Retinal pigment epithelial cell (primary cell): Measurements from ENCODE around the gene SCT.

ENCODE experiments used
- DNase-seq: peaks from one replicate; pipeline ENCODE4 v3.0.0-alpha.2; 2010; ENCODE audit warnings: low read depth
- H3K4me3 ChIP-seq: 2 replicates; pipeline ENCODE4 v1.5.1; 2011; ENCODE audit warnings: mild to moderate bottlenecking, low read length, control low read depth, moderate library complexity
- TF ChIP-seq, protein P1 (sequence below): conservative IDR thresholded peaks from 2 replicates; pipeline ENCODE4 v1.5.1; 2011; ENCODE audit warnings: low read depth, low read length, control low read depth, inconsistent platforms

SCT gene

GRCh38 chr11:625636-626268 lies 1.2 kb downstream of the SCT start:
- DNase-seq = no peak
- H3K4me3 ChIP-seq = no peak overlapping the region
- TF ChIP-seq, protein P1, sequence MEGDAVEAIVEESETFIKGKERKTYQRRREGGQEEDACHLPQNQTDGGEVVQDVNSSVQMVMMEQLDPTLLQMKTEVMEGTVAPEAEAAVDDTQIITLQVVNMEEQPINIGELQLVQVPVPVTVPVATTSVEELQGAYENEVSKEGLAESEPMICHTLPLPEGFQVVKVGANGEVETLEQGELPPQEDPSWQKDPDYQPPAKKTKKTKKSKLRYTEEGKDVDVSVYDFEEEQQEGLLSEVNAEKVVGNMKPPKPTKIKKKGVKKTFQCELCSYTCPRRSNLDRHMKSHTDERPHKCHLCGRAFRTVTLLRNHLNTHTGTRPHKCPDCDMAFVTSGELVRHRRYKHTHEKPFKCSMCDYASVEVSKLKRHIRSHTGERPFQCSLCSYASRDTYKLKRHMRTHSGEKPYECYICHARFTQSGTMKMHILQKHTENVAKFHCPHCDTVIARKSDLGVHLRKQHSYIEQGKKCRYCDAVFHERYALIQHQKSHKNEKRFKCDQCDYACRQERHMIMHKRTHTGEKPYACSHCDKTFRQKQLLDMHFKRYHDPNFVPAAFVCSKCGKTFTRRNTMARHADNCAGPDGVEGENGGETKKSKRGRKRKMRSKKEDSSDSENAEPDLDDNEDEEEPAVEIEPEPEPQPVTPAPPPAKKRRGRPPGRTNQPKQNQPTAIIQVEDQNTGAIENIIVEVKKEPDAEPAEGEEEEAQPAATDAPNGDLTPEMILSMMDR = no peak

DNA sequence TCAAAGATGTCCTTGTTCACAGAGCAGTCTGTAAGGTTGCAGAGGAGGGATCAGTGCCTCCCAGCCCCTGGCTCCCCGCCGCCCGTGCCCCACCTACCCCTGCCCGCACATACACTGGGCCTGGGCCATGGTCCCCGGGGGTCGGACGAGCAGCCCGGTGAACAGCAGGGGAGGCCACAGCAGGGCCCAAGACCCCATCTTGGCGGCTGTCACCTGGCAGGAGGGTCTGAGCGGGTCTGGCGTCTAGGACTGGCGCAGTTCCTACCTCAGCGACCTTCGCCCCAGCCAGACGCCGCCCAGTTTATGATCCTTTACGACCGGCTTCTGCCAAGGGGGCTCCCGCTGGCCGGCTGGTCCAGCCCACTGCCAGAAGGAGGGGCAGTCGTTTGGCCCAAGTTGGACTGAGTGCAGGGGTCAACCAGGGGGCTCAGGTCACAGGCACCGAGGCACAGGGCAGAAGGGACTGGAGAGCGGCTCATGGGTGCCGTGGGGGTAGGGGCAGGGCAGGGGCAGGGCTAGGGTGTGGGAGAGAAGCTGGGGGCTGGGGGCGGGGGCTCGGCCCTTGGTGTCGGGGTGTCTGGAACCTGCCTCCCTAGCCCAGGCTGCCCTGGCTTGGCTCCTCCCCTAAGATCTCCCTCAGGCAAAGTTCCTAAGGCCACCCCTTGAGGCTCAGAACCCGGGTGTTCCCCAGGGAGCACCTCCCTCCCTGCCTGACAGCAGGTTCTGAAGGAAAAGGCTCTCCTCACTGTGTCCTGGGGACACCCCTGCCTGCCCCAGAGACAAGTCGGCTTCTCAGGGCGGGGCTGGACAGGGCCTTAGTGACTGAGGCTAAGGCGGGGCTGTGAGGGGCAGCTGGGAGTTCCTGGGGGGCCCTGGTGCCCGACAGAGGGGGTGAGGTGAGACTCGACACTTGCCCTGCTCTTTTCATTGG lies 2.0 kb downstream of the SCT start, which contains the start of gene CDHR5:
CDHR5 (minus strand) TSS at position 251 of the 931 bp plus-strand sequence; CDS start at position 198, 53 bp downstream.
- DNase-seq = no peak
- H3K4me3 ChIP-seq = no peak within 1 kb of the TSS

DNA sequence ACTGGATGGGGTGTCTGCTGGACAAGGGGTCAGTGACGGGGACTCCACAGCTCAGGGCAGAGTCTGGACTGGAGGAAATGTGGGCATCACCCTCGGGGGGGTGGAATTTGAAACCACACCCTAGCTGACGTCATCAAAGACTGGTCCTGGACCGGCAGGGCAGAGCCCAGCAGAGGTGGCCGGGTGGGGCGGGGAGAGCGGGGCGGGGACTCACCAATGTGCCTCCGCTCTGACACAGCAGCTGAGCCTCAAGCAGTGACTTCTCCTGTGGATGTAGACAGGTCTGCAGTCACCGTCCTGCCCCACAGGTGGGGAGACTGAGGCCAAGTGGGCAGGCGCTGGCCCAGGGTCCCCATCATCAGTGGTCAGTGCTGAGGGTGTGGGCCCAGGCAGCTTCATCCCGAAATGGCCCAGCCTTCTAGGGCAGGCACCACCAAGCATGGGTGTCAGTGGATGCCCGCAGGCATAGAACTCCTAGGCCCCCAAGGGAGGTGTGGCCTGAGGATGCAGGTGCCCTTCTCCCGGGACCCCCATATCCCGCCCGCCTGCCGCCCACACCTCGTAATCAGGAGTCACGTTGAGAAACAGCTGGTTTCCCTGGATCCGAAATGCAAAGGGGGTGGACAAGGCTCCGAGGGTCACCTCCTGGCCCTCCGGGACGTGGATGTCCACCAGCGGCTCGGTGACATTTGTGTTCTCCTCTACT lies 2.8 kb downstream of the SCT start:
- DNase-seq = no peak
- TF ChIP-seq, protein P1 = no peak
- H3K4me3 ChIP-seq = no peak overlapping the region

More for the DNA sequence above, 2.0 kb downstream of the SCT start, which contains the start of gene CDHR5:
- TF ChIP-seq, protein P1 = no peak

GRCh38 chr11:623349-623869 lies 3.6 kb downstream of the SCT start:
- no peak overlapping the region for H3K4me3 ChIP-seq
- DNase-seq = no peak
- TF ChIP-seq, protein P1 = no peak

DNA sequence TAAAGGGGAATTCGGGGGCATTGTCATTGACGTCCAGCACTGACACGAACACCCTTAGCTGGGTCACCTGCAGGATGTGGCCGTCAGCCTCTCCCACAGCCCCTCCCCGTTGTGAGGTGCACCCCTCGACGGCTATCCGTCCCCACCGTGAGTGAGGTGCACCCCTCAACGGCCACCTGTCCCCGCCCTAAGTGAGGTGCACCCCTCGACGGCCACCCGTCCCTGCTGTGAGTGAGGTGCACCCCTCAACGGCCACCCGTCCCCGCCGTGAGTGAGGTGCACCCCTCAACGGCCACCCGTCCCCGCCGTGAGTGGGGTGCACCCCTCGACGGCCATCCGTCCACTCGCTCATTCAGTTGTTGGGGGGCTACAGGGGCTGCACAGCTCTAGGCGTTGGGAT lies 5.1 kb downstream of the SCT start:
- no peak overlapping the region for H3K4me3 ChIP-seq
- no peak for DNase-seq
- TF ChIP-seq, protein P1 = no peak

DNA sequence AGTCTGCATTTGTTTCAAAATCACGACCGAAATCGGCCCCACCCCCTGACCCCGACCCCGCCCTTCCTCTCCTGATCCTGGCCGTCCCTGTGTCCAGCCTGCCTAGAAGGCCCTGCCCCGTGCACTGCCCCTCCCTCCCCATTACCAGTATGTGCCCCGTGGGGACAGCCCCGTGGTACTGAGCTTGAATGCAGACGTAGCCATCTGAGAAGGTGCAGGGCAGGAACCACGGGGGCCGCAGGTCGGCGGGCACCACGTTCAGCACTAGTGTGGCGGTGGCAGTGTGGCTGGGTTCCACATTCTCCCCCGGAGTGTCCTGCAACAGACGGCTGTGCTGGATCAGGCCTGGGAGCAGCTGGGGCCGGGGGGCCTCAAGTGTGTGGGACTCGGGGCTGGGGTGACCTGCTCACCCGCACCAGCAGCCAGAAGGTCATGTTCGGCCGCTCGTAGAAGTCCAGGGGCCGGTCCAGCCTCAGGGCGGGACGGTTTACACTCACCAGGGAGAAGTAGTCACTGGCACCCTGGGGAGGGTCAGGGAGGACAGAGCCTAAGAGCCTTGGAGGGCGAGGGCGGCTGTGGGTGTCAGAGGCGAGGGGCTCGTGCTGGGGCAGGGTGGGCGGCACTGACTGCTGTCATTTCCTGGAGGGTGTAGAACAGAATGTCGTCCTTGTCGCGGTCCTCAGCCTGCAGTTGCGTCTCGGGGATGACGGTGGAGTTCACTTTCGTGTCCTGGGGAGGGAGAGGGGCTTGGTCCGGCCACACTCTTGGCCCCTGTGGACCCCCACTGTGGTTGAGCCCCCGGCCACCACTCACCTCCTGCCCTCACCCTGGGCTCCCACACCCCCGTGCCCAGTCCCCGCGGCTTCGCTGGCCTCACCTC lies 5.8 kb downstream of the SCT start:
- no peak overlapping the region for H3K4me3 ChIP-seq
- no peak for DNase-seq
- TF ChIP-seq, protein P1 = no peak
